Naive B cell (primary cell): Measurements from ENCODE around the gene RAB32. TPM values are rescaled to one million over a fixed set of nuclear protein-coding genes. Genes with fewer than 3 reads are reported as not detected.
"Not testable (repeated sequence)": the region's sequence is repeated elsewhere in the genome, so short reads cannot be mapped to it uniquely, and the experiment has no call there.

Source experiments
- ATAC-seq, 2 donors: fragments of 150-1000 bp; cut with Tn5 transposase; 2 replicates each; pipeline ENCODE4 v1.10.0; 2021; ENCODE audit warnings: low read depth in 2 of 2, mild to moderate bottlenecking in 2 of 2, moderate library complexity in 2 of 2
- DNase-seq: peaks from one replicate; pipeline ENCODE4 v3.0.0; 2022
- H3K27ac Mint-ChIP-seq, 6 donors: one replicate each; pipeline ENCODE4 v1.8.0; 2020 to 2022; ENCODE audit warnings: mild to moderate bottlenecking in 6 of 6, mixed read lengths in 6 of 6, moderate library complexity in 5 of 6, inconsistent platforms in 2 of 6
- H3K27me3 Mint-ChIP-seq, 3 donors: one replicate each; pipeline ENCODE4 v1.8.0; 2021 to 2022; ENCODE audit warnings: mixed read lengths in 3 of 3, mild to moderate bottlenecking in 1 of 3
- H3K36me3 Mint-ChIP-seq, 2 donors: one replicate each; pipeline ENCODE4 v1.8.0; 2020 to 2022; ENCODE audit warnings: mixed read lengths in 2 of 2, inconsistent platforms in 1 of 2, mild to moderate bottlenecking in 1 of 2
- H3K4me1 Mint-ChIP-seq, 3 donors: one replicate each; pipeline ENCODE4 v1.8.0; 2020 to 2022; ENCODE audit warnings: mixed read lengths in 3 of 3, inconsistent platforms in 1 of 3, mild to moderate bottlenecking in 1 of 3, moderate library complexity in 1 of 3
- H3K4me3 Mint-ChIP-seq, 8 donors: one replicate each; pipeline ENCODE4 v1.8.0; 2020 to 2022; ENCODE audit warnings: mild to moderate bottlenecking in 8 of 8, mixed read lengths in 8 of 8, moderate library complexity in 8 of 8, inconsistent platforms in 2 of 8
- H3K9me3 Mint-ChIP-seq, 7 donors: one replicate each; pipeline ENCODE4 v1.8.0; 2020 to 2022; ENCODE audit warnings: mixed read lengths in 7 of 7, mild to moderate bottlenecking in 5 of 7, inconsistent platforms in 2 of 7, moderate library complexity in 1 of 7
- polyA plus RNA-seq, 6 donors: library from polyadenylated mRNA; unstranded; fragments of 300-500 nt; fragmentation: Illumina TruSeq; gene quantifications; one replicate each; pipeline ENCODE4 v1.2.3, GENCODE V29; 2021; ENCODE audit warnings: low read depth in 6 of 6

Gene RAB32
- polyA plus RNA-seq, 6 donors from 2014 or later, result 0.93 to 3.4 (median 2.5) TPM

DNA sequence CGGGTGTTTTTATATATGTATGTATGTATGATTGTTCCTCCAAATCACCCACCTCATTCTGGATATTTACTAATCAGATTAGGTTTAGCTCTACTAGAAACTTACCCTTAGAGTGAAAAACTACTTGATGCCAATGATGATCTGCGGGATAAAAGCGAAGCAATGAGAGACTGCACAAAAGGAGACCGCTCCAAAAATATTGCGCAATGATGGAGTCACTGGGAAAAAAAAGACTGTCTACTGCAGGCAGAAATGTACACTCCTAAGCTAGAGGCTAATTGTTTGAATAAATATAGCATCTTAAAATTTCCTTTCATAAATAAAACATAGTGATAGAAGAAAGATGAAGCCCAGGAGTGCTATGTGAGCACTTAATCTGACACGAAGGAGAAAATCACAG is 7.3 kb downstream of the RAB32 start:
- ATAC-seq (no peak), DNase-seq (no peak)
- Mint-ChIP-seq H3K4me1 (no peaks in the 10 kb centered on the region), H3K4me3 (no peak overlapping the region), H3K27me3 (peaks cover 0 to 11% (median 0%) of the 10 kb centered on the region in 3 donors), H3K9me3 (no peaks in the 10 kb centered on the region), H3K27ac (no peak overlapping the region), H3K36me3 (no peaks in the 10 kb centered on the region)

DNA sequence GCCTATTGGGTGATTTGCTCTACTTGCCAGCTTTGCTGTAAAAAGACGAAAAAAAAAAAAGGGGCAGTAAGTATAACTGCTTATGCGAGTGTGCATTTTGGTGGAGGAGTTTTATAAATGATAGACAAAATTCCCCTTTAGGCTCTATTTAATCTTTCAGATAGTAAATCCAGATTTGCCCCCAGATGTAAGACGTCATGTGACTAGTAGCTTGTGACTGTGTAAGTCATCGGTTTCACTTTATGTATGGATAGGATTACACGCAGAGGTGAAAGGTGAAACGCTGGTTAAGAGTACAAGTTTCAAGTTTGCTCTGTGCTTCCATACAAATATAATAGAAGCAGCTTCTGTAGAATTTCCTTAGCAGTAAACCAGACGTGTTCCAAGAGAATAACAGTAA is 7.9 kb downstream of the RAB32 start:
- Mint-ChIP-seq H3K9me3 (no peaks in the 10 kb centered on the region), H3K4me3 (no peak overlapping the region), H3K4me1 (no peaks in the 10 kb centered on the region), H3K36me3 (no peaks in the 10 kb centered on the region), H3K27ac (no peak overlapping the region), H3K27me3 (peaks cover 0 to 10% (median 0%) of the 10 kb centered on the region in 3 donors)
- ATAC-seq (no peak), DNase-seq (no peak)

DNA sequence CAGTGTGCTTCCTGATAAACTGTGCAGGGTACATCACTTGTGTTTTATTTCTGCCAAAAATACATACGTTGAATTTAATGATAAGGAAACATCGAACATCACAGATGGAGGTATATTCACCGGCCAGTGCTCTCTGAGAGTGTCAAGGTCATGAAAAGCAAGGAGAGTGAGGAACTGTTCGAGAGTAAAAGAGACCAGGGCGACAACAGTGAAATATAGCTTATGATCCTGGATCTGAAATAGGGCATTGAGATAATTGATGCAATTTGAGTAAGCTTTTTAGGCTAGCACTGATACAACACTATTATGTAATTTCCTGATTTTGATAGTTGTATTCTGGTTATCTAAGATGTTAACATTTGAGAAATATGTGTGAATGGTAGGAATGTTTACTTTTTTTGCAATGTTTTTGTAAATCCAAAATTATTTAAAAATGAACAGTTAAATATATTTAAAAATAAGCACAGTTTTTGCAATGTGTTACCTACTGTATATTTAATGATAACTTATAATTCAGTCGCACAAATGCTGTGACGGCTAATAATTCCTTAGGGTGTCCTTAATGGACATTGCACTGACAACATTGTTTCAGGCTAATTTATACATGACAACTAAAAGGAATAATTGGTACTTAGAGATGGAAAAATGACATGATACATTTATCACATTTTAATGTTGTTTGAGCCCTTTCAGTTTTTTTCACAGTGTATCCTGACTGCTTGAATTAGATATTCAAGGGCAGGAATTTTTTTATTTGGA is 9.9 kb downstream of the RAB32 start:
- Mint-ChIP-seq H3K4me3 (no peak overlapping the region), H3K36me3 (no peaks in the 10 kb centered on the region), H3K27me3 (peaks cover 0 to 7% (median 0%) of the 10 kb centered on the region in 3 donors), H3K27ac (no peak overlapping the region), H3K4me1 (no peaks in the 10 kb centered on the region), H3K9me3 (peaks cover 0 to 2% (median 0%) of the 10 kb centered on the region in 7 donors)
- DNase-seq, result no peak
- ATAC-seq, result no peak

DNA sequence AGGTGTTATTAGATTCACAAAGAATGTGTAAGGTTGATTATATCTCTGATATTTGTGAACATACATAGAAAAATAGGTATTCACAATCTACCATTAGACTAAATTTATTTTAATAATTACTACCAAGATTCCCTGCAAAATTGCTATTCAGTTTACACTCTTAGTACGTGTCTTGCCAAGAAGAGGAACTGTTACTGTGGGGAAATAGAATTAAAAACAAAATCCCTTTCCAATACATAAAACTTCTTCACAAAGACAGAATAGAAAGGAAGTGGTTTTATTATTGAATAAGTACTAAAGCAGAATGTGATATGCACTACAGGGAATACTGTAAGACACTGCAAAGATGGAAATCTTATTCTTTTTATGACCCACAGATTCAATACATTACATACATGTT is 17.0 kb downstream of the RAB32 start:
- Mint-ChIP-seq H3K27ac (no peak overlapping the region), H3K4me1 (no peaks in the 10 kb centered on the region), H3K36me3 (no peaks in the 10 kb centered on the region), H3K4me3 (no peak overlapping the region), H3K9me3 (peaks cover 0 to 2% (median 0%) of the 10 kb centered on the region in 7 donors), H3K27me3 (no peaks in the 10 kb centered on the region)
- ATAC-seq (no peak), DNase-seq (no peak)

DNA sequence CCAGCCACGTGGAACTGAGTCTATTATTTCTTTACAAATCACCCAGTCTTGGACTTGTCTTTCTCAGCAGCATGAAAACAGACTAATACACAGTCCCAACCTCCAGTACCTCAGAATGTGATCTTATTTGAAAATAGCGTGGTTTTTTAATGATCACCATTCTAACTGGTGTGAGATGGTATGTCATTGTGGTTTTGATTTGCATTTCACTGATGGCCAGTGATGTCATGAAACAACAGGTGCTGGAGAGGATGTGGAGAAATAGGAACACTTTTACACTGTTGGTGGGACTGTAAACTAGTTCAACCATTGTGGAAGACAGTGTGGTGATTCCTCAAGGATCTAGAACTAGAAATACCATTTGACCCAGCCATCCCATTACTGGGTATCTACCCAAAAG is 23.0 kb downstream of the RAB32 start:
- H3K36me3 Mint-ChIP-seq, H3K27ac Mint-ChIP-seq, H3K4me3 Mint-ChIP-seq, ATAC-seq, H3K4me1 Mint-ChIP-seq, DNase-seq, H3K27me3 Mint-ChIP-seq: not testable (repeated sequence)
- peaks cover 0 to 24% (median 4%) of the 10 kb centered on the region in 7 donors for H3K9me3 Mint-ChIP-seq

DNA sequence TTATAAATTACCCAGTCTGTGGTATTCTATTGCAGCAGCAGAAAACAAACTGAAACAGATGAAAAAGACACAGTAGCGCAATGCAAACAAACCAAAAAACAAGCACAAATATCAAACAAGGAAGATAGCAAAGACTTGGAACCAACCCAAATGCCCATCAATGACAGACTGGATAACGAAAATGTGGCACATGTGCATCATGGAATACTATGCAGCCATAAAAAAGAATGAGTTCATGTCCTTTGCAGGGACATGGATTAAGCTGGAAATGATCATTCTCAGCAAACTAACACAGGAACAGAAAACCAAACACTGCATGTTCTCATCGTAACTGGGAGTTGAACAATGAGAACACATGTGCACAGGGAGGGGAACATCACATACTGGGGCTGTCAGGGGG is 25.0 kb downstream of the RAB32 start:
- not testable (repeated sequence) for DNase-seq, ATAC-seq, H3K27ac Mint-ChIP-seq, H3K4me3 Mint-ChIP-seq, H3K27me3 Mint-ChIP-seq, H3K4me1 Mint-ChIP-seq, H3K36me3 Mint-ChIP-seq
- peaks cover 0 to 36% (median 4%) of the 10 kb centered on the region in 7 donors for H3K9me3 Mint-ChIP-seq

DNA sequence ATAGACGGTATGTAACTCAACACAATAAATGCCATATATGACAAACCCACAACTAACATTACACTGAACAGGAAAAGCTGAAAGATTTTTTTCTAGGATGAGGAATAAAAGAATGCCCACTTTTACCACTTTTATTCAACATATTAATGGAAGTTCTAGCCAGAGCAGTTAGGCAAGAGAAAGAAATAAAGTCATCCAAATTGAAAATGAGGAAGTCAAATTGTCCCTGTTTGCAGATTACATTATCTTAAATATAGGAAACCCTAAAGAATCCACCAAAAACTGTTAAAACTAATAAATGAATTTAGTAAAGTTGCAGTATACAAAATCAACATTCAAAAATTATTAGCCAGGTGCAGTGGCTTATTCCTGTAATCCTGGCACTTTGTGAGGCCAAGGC is 30.6 kb downstream of the RAB32 start:
- H3K36me3 Mint-ChIP-seq, result no peaks in the 10 kb centered on the region
- no peak overlapping the region for H3K27ac Mint-ChIP-seq
- no peak for DNase-seq
- no peaks in the 10 kb centered on the region for H3K27me3 Mint-ChIP-seq
- peaks cover 0 to 35% (median 4%) of the 10 kb centered on the region in 7 donors for H3K9me3 Mint-ChIP-seq
- no peaks in the 10 kb centered on the region for H3K4me1 Mint-ChIP-seq
- ATAC-seq, result no peak
- H3K4me3 Mint-ChIP-seq, result no peak overlapping the region

DNA sequence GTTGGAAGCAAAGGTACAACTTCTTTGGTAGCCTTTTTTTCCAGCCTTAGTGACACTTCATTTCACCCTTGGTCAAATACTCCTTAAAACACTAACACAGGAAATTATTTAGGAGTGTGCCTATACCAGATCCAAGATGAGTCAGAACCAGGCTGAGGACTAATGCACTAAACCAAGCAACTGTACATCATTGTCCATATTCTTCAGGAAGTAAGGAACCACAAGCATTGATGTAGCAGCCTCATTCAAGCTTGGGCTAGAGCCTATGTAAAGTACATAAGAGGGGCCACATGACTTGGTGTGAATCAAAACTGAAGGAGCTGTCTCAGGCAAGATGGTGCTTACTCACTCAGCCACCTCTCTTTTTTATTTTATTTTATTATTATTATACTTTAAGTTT is 34.4 kb downstream of the RAB32 start:
- Mint-ChIP-seq H3K4me3 (no peak overlapping the region), H3K9me3 (peaks cover 0 to 11% (median 4%) of the 10 kb centered on the region in 7 donors), H3K27ac (no peak overlapping the region), H3K4me1 (no peaks in the 10 kb centered on the region), H3K27me3 (no peaks in the 10 kb centered on the region), H3K36me3 (no peaks in the 10 kb centered on the region)
- ATAC-seq, result no peak
- DNase-seq, result no peak

DNA sequence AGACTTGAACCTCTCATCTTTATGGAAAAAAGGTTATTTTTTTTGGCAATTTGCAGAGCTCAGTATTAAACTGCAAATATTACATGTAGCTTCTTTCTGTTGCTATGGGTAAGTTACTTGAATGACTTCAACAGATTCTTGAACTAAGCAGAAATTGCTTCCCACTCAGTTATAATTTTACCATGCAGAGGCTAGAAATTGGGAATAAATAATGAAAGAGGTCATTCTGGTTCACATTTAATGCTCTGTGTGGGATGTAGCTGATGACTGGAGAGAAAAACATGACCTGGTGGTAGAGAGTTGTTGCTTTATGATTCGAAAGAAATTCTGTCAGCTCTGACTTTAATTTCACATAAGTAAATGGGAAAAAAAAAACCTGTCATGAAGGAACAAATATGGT is 38.3 kb downstream of the RAB32 start:
- DNase-seq (no peak), ATAC-seq (no peak)
- no peak overlapping the region for H3K4me3 Mint-ChIP-seq
- H3K36me3 Mint-ChIP-seq, result no peaks in the 10 kb centered on the region
- no peaks in the 10 kb centered on the region for H3K4me1 Mint-ChIP-seq
- H3K9me3 Mint-ChIP-seq, result peaks cover 0 to 5% (median 2%) of the 10 kb centered on the region in 7 donors
- no peak overlapping the region for H3K27ac Mint-ChIP-seq
- no peaks in the 10 kb centered on the region for H3K27me3 Mint-ChIP-seq

DNA sequence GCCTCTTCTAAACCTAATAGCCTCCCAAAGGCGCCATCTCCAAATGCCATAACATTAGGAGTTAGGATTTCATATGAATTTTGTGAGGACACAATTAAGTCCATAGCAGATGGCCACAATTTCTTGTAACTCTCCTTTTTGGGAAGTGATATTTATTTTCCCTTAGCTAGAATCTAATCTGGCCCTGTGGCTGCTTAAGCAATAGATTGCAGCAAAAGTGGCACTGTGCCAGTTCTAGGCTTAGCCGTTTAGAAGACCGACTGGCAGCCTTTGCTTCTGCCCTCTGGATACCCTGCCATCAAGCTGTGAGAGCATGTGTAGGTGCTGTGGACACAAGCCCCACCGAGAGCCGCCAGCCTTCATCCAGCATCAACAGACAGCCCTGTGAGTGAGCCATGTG is 39.2 kb downstream of the RAB32 start:
- no peaks in the 10 kb centered on the region for H3K4me1 Mint-ChIP-seq
- H3K27me3 Mint-ChIP-seq, result no peaks in the 10 kb centered on the region
- no peak overlapping the region for H3K4me3 Mint-ChIP-seq
- ATAC-seq (no peak), DNase-seq (no peak)
- H3K27ac Mint-ChIP-seq, result no peak overlapping the region
- no peaks in the 10 kb centered on the region for H3K36me3 Mint-ChIP-seq
- peaks cover 0 to 5% (median 2%) of the 10 kb centered on the region in 7 donors for H3K9me3 Mint-ChIP-seq

DNA sequence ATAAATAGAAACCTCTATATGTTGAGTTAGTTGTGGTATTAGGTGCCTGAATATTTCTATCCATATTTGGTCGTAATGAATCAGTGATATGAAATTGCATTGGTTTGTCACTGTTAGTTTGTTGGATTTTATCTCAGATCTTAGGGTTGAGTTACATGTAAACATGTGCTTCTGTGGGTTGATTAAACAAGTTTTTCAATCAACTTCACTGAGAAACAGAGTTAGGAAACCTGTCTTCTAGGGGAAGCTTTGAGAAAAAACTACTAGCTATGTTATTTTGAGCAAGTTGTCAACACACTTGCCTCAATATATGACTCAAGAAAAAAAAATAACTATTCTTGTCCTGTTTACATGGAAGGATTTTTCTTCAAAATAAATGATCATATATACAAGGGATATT is 40.3 kb downstream of the RAB32 start:
- no peaks in the 10 kb centered on the region for H3K4me1 Mint-ChIP-seq
- H3K27me3 Mint-ChIP-seq, result no peaks in the 10 kb centered on the region
- no peak overlapping the region for H3K27ac Mint-ChIP-seq
- DNase-seq (no peak), ATAC-seq (no peak)
- peaks cover 0 to 5% (median 0%) of the 10 kb centered on the region in 7 donors for H3K9me3 Mint-ChIP-seq
- no peaks in the 10 kb centered on the region for H3K36me3 Mint-ChIP-seq
- no peak overlapping the region for H3K4me3 Mint-ChIP-seq

DNA sequence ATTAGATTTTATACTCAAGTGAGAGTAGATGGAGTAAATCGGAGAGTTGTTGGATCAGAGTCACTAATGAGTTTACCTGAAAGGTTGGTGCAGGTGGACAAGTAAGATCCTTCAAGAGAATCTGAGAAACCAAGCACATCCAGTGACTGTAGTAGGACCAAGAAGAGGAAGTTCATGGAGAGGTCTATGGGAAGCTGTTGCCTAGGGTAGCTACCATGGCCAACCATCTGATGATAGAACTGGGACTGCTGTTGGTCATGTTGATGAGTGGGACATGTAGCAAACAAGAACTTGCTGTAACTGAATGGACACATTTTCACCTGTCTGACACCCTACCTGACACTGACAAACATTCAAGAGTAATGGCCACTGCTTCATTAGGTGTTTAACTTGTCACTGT is 43.8 kb downstream of the RAB32 start:
- no peak overlapping the region for H3K4me3 Mint-ChIP-seq
- ATAC-seq, result no peak

DNA sequence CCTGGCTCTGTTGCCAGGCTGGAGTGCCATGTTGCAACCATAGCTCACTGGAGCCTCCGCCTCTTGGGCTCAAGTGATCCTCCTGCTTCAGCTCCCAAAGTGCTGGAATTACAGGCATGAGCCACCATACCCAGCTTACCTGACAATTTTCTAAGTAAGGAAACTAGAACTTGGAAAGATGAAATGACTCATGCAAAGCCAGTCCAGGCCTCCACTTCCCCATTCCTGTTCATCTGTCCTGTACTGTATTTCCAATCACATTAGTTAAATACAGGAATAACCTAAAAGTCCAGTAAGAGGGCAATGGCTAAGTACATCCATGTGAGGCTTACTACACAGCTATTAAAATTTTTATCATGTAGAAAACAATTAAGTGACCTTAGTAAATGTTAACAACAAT is 46.9 kb downstream of the RAB32 start:
- H3K4me1 Mint-ChIP-seq, result no peaks in the 10 kb centered on the region
- ATAC-seq (no peak), DNase-seq (no peak)
- no peak overlapping the region for H3K4me3 Mint-ChIP-seq
- no peaks in the 10 kb centered on the region for H3K27me3 Mint-ChIP-seq
- H3K36me3 Mint-ChIP-seq, result no peaks in the 10 kb centered on the region
- peaks cover 0 to 3% (median 0%) of the 10 kb centered on the region in 7 donors for H3K9me3 Mint-ChIP-seq
- no peak overlapping the region for H3K27ac Mint-ChIP-seq

More for the DNA sequence above, 43.8 kb downstream of the RAB32 start:
- DNase-seq, result no peak
- no peaks in the 10 kb centered on the region for H3K4me1 Mint-ChIP-seq
- H3K27ac Mint-ChIP-seq, result no peak overlapping the region
- H3K27me3 Mint-ChIP-seq, result no peaks in the 10 kb centered on the region
- H3K36me3 Mint-ChIP-seq, result no peaks in the 10 kb centered on the region
- H3K9me3 Mint-ChIP-seq, result peaks cover 0 to 2% (median 0%) of the 10 kb centered on the region in 7 donors

DNA sequence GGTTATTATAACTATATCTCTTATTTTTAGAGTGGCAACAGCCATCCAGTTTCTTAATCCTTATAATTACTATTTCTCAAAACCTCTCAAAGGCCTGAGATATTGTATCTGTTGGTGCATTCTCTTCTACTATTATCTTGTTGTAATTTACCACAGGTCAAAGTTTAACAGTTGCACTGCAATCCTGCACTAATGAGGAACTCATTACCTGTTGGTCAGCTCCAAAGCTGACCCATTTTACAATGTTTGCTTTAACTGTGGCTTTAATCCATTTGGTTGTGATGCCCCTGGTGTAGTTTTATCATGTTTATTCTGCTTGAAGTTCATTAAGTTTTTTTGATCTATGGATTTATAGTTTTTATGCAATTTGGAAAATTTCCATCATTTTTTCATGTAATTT is 48.8 kb downstream of the RAB32 start:
- Mint-ChIP-seq H3K4me3 (no peak overlapping the region), H3K27me3 (no peaks in the 10 kb centered on the region), H3K4me1 (peaks cover 0 to 5% (median 0%) of the 10 kb centered on the region in 3 donors), H3K27ac (no peak overlapping the region), H3K9me3 (peaks cover 0 to 3% (median 0%) of the 10 kb centered on the region in 7 donors), H3K36me3 (no peaks in the 10 kb centered on the region)
- ATAC-seq, result no peak
- no peak for DNase-seq
